ENCODE measurements around the gene MARK3.

MARK3 gene

DNA sequence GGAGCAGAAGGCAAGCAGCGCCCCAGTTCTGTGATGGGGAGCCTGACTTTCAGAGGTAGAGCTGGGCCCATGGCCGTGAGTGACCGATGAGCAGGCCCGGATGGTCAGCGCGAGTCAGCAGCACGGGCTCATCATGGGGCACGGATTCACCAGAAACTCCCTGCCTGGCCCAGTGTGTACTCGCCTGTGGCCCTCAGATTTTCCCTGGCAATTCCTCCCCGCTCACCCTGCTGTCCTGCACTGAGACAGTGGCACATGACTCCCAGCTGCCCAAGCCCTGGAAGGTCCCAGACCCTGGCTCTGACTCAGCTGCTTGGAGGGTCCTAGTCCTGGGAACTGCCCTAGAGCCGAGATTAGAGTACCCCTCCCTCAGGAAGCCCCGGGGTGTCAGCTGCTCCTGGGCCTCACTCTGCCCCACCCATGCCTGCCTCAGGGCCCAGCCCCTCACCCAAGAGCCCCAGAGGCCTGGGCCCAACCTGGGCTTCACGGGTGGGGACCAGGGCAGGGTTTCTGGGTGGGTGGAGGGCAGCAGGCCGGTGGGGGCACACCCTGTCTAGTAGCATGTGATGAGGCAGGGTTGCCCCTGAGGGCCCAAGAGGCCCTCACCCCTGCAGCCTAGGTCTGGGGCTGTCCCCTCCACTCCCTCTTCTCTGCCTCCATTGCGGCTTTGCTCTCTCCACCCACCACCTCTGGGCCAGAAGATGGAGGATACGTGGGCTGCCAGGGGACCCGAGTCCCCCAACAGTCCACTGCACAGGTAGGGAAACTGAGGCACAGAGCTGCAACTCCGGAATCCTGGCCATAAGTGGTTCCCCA, 152.2 kb downstream of the MARK3 start:
- DNase-seq (ENCODE audit: low read depth): no peak

GRCh38 chr14:103538291-103539055, 153.3 kb downstream of the MARK3 start:
- no peak for DNase-seq (ENCODE audit: low read depth)

DNA sequence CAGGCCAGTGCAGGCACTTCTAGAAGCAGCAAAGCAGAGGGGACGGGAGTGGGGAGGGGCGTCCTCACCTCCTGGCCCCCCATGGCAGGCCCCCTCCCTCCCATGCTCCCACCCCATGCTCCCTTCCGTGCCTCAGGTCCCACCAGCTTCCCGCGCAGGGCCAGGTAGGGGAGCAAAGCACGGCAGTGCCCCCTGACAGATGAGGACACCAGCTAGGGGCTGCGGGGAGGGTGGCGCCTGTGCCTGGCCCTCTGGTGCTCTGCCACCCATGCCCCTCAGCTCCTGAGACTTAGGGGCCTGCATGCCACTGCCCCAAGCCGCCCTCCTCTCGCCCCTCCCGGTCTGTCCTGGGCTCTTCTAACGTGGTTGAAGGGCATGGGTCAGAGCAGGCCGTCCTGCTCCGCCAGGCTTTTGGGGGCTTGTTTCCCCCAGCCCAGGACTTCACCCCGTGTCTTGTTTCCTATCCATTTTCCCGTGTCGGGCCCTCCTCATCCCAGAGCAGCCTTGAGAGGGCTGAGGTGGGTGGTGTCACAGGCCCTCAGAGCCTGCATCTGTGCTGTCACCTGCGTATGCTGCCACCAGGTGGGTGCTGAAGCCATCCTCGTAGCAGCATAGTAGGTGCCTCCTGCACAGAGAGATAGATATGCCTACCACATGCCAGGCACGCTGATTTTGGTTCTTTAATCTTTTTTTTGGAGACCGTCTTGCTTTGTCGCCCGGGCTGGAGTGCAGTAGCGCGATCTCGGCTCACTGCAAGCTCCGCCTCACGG, 154.0 kb downstream of the MARK3 start:
- DNase-seq (ENCODE audit: low read depth): no peak

DNA sequence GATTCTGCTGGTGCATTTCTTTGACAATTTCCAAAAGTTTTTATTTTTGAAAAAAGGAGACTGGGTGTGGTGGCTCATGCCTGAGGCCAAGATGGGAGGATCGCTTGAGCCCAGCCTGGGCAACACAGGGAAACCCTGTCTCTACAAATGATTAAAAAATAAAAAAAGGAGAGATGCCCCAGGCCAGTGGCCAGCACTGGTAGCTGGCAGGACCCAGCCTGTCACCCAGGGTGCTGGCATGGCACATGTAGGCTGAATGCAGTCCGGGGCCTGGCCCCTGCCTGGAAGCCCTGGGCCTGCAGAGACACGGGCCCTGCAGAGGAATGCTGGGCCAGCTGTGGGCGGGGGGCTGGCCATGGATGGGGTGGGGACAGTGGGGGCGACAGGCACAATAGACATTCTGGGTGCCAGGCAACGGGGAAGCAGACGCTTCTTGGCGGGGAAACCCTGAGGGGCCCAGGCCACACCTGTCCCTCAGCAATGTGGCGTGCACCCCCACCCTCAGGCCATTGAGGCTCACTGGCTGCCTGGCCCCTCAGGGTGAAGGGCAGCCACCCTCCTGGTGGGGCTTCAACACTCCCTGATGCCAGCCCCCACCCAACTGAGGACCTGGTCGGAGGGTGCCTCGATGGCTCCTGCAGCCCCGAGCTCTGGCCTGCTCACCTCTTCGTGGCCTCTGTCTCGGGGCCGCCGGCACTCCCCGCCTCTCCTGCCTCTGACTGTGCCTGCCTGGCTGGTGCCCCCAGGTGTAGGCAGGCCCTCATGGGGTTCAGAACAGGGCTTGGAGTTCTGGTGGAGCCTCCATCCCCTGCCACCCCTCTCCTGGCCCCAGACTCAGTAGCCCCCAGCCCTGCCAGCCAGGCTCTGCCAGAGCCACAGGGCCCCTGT, 155.8 kb downstream of the MARK3 start:
- DNase-seq (ENCODE audit: low read depth): no peak

- no peak for DNase-seq (ENCODE audit: low read depth)
Measured at GRCh38 chr14:103541709-103542604, 156.7 kb downstream of the MARK3 start.

GRCh38 chr14:103542605-103543088, 157.4 kb downstream of the MARK3 start:
- no peak for DNase-seq (ENCODE audit: low read depth)

GRCh38 chr14:103543140-103543539, 157.9 kb downstream of the MARK3 start:
- no peak for DNase-seq (ENCODE audit: low read depth)

GRCh38 chr14:103543721-103544387, 158.6 kb downstream of the MARK3 start:
- no peak for DNase-seq (ENCODE audit: low read depth)

- DNase-seq (ENCODE audit: low read depth): no peak
Measured at GRCh38 chr14:103544388-103545218, 159.4 kb downstream of the MARK3 start.

- DNase-seq (ENCODE audit: low read depth): no peak
Measured at GRCh38 chr14:103545219-103545914, 160.2 kb downstream of the MARK3 start.

GRCh38 chr14:103545915-103546651, 160.9 kb downstream of the MARK3 start:
- DNase-seq (ENCODE audit: low read depth): no peak

GRCh38 chr14:103546652-103547454, 161.6 kb downstream of the MARK3 start:
- DNase-seq (ENCODE audit: low read depth): peak; percentile 57

DNA sequence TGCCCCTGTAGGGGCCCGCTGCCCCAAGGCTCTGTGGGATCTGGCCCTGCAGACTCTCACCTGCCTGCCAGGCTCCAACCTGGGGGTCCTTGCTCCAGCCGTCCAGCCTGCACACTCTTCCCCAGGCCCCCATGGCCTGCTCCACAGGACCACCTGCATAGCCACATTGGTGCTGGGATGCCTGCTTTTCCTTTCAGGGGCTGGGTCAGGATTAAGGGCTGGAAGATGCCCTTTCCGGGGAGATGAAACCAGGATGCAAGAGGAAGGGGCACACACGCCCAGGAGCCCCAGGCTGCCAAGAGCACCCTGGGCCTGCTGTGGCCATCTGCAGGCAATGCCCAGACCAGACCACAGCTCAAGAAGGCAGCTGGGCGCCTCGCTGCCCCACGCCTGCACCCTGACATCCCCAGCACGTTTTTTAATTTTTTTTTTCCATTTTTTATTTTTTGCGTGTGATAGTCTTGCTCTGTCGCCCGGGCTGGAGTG, 162.3 kb downstream of the MARK3 start:
- no peak for DNase-seq (ENCODE audit: low read depth)

DNA sequence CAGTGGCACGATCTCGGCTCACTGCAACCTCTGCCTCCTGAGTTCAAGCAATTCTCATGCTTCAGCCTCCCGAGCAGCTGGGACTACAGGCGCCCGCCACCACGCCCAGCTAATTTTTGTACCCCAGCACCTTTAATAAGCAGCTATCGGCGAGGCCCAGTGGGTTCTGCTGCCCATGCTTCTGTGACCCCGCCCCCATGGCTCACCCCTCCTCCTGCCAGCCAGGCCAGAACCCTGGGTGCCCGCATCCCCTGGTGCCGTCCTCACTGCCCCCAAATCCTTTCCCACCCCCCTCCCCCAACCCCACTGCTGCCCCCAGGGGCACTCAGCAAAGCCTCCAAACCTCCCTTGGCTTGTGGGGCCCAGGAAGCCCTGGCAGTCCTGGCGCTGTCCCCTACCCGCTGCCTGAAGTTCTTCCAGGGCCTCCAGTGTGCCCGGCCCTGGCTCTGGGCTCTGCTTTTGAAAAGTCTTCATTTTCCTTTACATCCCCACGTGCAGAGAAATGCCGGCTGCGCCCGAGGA, 162.8 kb downstream of the MARK3 start:
- no peak for DNase-seq (ENCODE audit: low read depth)

DNA sequence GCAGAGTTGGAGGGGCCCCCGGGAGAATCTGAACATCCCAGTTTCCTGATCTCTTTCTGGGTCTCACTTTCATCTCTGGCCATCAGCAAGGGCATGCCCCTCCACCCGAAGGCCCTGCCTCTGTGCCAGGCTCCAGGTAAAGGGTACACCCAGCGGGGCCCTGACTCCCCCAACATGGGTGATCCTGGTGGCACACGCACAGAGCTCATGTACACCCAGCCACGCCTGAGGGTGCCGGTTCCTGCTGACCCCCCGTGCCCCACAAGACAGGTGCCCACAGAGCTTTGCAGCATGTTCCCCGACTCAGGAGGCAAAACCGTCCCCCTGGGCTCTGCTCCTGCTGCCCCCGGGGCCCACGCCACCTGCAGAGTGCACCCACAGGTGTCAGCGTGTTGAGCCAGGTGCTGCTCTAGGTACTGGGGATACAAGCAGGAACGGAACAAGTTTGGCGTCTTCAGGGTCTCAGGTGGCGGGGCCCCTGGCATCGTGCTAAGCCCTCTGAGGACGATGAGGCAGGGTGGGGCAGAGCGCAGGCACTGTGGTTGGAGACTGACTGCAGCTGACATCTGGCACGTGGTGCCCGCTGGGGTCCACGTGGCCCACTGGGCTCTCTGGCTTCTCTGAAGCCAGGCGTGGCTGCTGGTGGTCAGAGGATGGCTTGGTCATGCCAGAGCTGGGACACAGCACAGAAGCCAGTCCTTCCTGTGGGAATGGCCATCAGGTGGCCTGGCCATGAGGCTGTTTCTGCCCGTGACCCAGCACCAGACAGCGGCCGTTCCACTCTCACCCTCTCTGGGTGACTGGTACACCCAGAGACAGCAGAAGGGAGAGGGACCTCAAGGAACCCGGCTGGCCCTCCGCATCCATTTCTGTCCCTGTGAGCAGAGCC, 163.5 kb downstream of the MARK3 start:
- no peak for DNase-seq (ENCODE audit: low read depth)

Measured in stimulated activated CD8-positive, alpha-beta memory T cell treated with anti-CD3 and anti-CD28 coated beads, Interleukin-12 subunit alpha, Interleukin-12 subunit beta, amount 100 ng/mL, for 4 hours (primary cell).